ENCODE measurements around the gene LY86. TPM values are rescaled to one million over a fixed set of nuclear protein-coding genes. Genes with fewer than 3 reads are reported as not detected.

Gene LY86
- total RNA-seq, 1 experiment from 2014 or later, result not detected

GRCh38 chr6:6587696-6588063 is 840 bp upstream of the LY86 start:
- no peak for DNase-seq (ENCODE audit: unreplicated experiment)
- H3K9me3 Mint-ChIP-seq (ENCODE audit: unreplicated experiment), result no peaks in the 10 kb centered on the region
- no peaks in the 10 kb centered on the region for H3K4me1 Mint-ChIP-seq (ENCODE audit: insufficient read depth, unreplicated experiment)
- BruUV-seq (replicated peaks), result no TSS peak
- no peak overlapping the region for H3K27ac Mint-ChIP-seq (ENCODE audit: low read depth, unreplicated experiment)
- H3K4me3 Mint-ChIP-seq (ENCODE audit: unreplicated experiment), result no peak overlapping the region
- POLR2A ChIA-PET, result interaction anchor here (0.6 kb wide), 1 partner anchor 1288 kb away, joined by 3 read pairs; no protein-coding TSS in a partner anchor
- CTCF ChIA-PET, result interaction anchor here (1.1 kb wide), 1 partner anchor 31 kb away, joined by 3 read pairs; no protein-coding TSS in a partner anchor
- H3K27me3 Mint-ChIP-seq (ENCODE audit: insufficient read depth, unreplicated experiment), result no peaks in the 10 kb centered on the region
- no peaks in the 10 kb centered on the region for H3K36me3 Mint-ChIP-seq (ENCODE audit: insufficient read depth, unreplicated experiment)
- TF ChIP-seq CTCF (IDR thresholded peaks at IDR 0.05; ENCODE audit: unreplicated experiment), result no peak
- intact Hi-C loops (cut with micrococcal nuclease), result no loop called here

GRCh38 chr6:6588924-6589709 is 597 bp downstream of the LY86 start:
- H3K4me1 Mint-ChIP-seq (ENCODE audit: insufficient read depth, unreplicated experiment), result no peaks in the 10 kb centered on the region
- intact Hi-C loops (cut with micrococcal nuclease), result no loop called here
- POLR2A ChIA-PET, result no interaction called here
- no peaks in the 10 kb centered on the region for H3K9me3 Mint-ChIP-seq (ENCODE audit: unreplicated experiment)
- no peak overlapping the region for H3K4me3 Mint-ChIP-seq (ENCODE audit: unreplicated experiment)
- H3K27ac Mint-ChIP-seq (ENCODE audit: low read depth, unreplicated experiment), result no peak overlapping the region
- BruUV-seq (replicated peaks), result no TSS peak
- H3K36me3 Mint-ChIP-seq (ENCODE audit: insufficient read depth, unreplicated experiment), result no peaks in the 10 kb centered on the region
- CTCF ChIA-PET, result interaction anchor here (0.6 kb wide), 1 partner anchor 1260 kb away, joined by 4 read pairs; no protein-coding TSS in a partner anchor
- DNase-seq (ENCODE audit: unreplicated experiment), result no peak
- no peak for TF ChIP-seq CTCF (IDR thresholded peaks at IDR 0.05; ENCODE audit: unreplicated experiment)
- H3K27me3 Mint-ChIP-seq (ENCODE audit: insufficient read depth, unreplicated experiment), result no peaks in the 10 kb centered on the region

DNA sequence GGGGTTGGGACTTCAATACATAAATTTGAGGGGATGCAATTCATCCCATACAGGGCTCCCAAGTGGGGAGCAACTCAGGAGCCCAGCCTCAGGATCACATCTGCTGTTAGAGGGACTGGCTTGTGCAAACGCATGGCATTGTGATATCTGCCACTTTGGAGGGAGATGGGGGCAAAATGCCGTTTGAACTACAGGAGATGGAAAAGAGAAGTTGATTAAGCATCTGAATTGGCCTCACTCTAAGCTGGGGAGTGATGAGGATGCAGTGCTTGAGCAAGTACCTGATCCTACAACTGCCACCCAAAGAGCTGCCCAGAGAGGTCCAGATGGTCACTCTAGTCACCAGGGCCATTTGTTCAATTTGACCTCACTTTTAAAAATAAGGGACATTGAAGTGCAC is 2.0 kb downstream of the LY86 start:
- POLR2A ChIA-PET, result no interaction called here
- BruUV-seq (replicated peaks), result no TSS peak
- DNase-seq (ENCODE audit: unreplicated experiment), result no peak
- H3K27me3 Mint-ChIP-seq (ENCODE audit: insufficient read depth, unreplicated experiment), result no peaks in the 10 kb centered on the region
- no peaks in the 10 kb centered on the region for H3K9me3 Mint-ChIP-seq (ENCODE audit: unreplicated experiment)
- no peak overlapping the region for H3K4me3 Mint-ChIP-seq (ENCODE audit: unreplicated experiment)
- no peaks in the 10 kb centered on the region for H3K36me3 Mint-ChIP-seq (ENCODE audit: insufficient read depth, unreplicated experiment)
- TF ChIP-seq CTCF (IDR thresholded peaks at IDR 0.05; ENCODE audit: unreplicated experiment), result no peak
- H3K4me1 Mint-ChIP-seq (ENCODE audit: insufficient read depth, unreplicated experiment), result no peaks in the 10 kb centered on the region
- no peak overlapping the region for H3K27ac Mint-ChIP-seq (ENCODE audit: low read depth, unreplicated experiment)
- CTCF ChIA-PET, result no interaction called here
- intact Hi-C loops (cut with micrococcal nuclease), result no loop called here

- Mint-ChIP-seq H3K9me3 (ENCODE audit: unreplicated experiment) (no peaks in the 10 kb centered on the region), H3K36me3 (ENCODE audit: insufficient read depth, unreplicated experiment) (no peaks in the 10 kb centered on the region), H3K27ac (ENCODE audit: low read depth, unreplicated experiment) (no peak overlapping the region), H3K27me3 (ENCODE audit: insufficient read depth, unreplicated experiment) (peaks cover 5% of the 10 kb centered on the region), H3K4me3 (ENCODE audit: unreplicated experiment) (no peak overlapping the region), H3K4me1 (ENCODE audit: insufficient read depth, unreplicated experiment) (no peaks in the 10 kb centered on the region)
- CTCF ChIA-PET, result no interaction called here
- TF ChIP-seq CTCF (IDR thresholded peaks at IDR 0.05; ENCODE audit: unreplicated experiment), result no peak
- no peak for DNase-seq (ENCODE audit: unreplicated experiment)
- POLR2A ChIA-PET, result no interaction called here
- intact Hi-C loops (cut with micrococcal nuclease), result no loop called here
- no TSS peak for BruUV-seq (replicated peaks)
Observed at GRCh38 chr6:6591778-6592465, 3.4 kb downstream of the LY86 start.
